Mononuclear cell (primary cell): ENCODE measurements around the gene USF1. TPM values are rescaled to one million over a fixed set of nuclear protein-coding genes. Genes with fewer than 3 reads are reported as not detected.
A peak's percentile ranks its signal among the peaks of the same experiment; 100 is the strongest.

Source experiments
- H3K27me3 ChIP-seq: 2 replicates; pipeline ENCODE4 v1.6.0; 2011; ENCODE audit warnings: low read length, control low read depth; ENCODE audit not compliant: insufficient read depth
- H3K4me1 ChIP-seq: 2 replicates; pipeline ENCODE4 v1.5.1; 2011; ENCODE audit warnings: mild to moderate bottlenecking, low read length, control low read depth; ENCODE audit not compliant: insufficient read depth
- H3K4me3 ChIP-seq: 2 replicates; pipeline ENCODE4 v1.5.1; 2011; ENCODE audit warnings: mild to moderate bottlenecking, low read length, moderate library complexity
- H3K9me3 ChIP-seq: 2 replicates; pipeline ENCODE4 v1.5.1; 2011; ENCODE audit warnings: low read depth, mild to moderate bottlenecking, control low read depth, low read length
- total RNA-seq: library from RNA; depleted of rRNA; stranded (reverse); fragments of >200 nt; gene quantifications from one replicate; pipeline ENCODE4 v1.2.3, GENCODE V29; 2012

Gene USF1
- total RNA-seq, 1 donor = 86.8 TPM

DNA sequence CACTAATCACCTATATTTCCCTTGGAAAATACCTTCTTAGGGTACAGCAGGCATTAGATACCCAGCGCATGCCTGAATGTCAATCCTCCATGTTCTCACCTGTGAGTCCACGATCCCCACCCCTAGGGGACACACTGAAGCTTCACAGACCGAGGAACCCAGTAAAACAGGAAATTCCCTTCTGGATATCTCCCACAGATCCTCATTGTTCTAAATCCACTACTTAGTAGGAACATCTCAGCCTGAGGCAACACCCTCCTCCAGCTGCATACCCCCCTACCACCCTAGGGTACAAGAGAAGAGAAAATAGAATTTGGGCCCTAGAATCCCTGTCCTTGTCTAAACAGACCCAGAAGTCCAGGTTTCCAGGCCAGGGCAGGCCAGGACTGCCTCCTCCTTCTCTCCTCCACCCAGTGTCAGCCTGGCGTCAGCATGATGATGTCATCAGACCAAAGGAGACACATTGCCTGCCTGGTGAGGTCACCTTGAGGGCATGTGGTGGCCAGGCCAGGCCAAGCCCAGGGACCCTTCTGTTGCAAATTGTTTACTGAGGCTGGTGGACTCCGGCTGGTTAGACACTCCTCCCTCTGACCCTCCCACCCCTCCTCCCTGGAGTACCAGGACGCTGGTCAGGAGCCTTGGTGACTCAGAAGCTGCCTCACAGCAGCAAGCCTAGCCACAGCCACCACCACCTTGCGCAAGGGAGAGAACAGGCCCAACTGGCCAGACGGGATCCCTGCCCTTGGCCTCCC is 37.4 kb upstream of the USF1 start:
- H3K4me1 ChIP-seq = peaks cover 42% of the 10 kb centered on the region
- no peak overlapping the region for H3K4me3 ChIP-seq
- H3K9me3 ChIP-seq = no peaks in the 10 kb centered on the region
- H3K27me3 ChIP-seq = no peaks in the 10 kb centered on the region

DNA sequence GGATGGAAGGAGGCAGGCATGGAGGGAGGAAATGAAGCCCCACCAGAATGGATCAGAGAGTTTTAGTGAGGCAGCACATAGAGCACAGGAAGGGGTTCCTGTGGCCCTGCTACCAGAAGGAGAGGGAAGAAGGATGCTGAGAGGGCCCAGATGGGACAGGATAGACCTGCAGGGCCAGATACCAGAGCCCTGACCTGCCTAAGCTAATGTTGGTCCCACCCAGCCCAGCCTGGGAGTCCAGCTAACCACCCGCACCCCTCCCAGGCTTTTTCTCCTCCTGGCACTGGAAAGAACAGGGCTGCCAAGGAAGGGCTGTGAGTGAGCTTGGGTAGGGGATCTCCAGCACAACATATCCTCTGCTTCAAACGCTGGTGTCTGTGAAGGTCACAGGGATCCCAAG is 36.7 kb upstream of the USF1 start:
- H3K4me3 ChIP-seq = no peak overlapping the region
- H3K9me3 ChIP-seq = no peaks in the 10 kb centered on the region
- peaks cover 40% of the 10 kb centered on the region for H3K4me1 ChIP-seq
- H3K27me3 ChIP-seq = no peaks in the 10 kb centered on the region

DNA sequence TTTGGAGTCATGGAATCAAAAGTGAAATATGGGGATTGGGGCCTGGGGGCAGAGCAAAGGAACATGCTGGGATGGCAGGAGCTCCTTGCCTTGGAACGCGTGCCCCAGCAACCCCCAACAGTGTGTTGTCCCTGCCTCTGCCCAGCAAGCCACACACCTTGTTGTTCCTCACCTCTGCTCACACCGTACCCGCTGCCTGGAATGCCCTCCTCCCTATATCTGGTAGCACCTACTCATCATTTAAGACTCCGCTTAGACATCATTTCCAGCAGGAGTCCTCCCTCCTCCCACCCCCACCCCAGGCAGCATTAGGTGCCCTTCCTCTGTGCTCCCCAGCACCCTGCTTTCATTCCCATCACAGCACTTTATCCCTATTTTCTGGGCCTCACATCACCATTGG is 35.7 kb upstream of the USF1 start:
- H3K4me1 ChIP-seq = peaks cover 40% of the 10 kb centered on the region
- no peaks in the 10 kb centered on the region for H3K9me3 ChIP-seq
- H3K27me3 ChIP-seq = no peaks in the 10 kb centered on the region
- no peak overlapping the region for H3K4me3 ChIP-seq

DNA sequence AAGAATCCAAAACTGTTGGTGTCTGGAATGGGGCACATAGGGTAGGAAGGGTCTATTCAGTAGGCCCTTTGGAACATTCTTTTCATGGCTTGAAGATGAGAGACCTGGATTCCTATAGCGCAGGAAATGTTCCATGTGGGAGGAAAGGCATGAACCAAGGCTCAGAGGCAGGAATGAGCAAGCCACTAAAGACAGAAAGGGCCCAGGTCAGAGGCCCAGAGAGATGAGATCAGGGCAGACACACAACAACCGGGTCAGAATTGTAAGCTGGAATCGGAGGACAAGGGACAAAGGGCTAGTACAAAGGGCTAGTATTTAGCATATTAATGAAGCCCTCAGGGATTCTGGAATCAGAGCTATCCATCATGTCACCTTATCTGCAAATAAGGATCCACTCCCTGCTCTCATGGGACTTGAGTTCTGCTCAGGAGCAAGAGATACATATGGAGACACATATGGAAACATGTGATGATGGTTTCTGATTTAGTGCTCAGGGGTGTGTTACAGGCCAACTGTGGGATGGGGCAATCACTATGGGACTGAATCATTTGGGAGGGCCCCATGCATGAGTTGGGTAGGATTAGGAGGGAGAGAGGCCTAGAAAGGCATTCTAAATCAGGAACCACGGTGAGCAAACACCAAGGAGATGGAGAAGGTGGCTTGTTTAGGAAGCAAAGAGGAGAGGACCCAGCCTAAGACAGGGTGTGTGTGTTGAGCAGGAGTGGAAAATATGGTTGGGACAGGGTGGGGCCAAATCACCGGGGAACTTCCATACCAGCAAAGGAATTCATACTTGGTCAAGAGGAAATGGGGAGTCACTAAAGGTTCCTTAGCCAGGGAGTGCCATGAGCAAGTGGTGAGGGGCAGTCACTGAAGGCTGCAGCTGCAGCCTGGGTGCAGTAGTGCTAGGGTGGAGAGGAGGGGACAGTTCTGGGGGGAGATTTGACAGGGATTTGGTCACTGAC is 34.9 kb upstream of the USF1 start:
- Histone ChIP-seq H3K9me3 (no peaks in the 10 kb centered on the region), H3K27me3 (no peaks in the 10 kb centered on the region), H3K4me3 (no peak overlapping the region), H3K4me1 (peaks cover 40% of the 10 kb centered on the region)

DNA sequence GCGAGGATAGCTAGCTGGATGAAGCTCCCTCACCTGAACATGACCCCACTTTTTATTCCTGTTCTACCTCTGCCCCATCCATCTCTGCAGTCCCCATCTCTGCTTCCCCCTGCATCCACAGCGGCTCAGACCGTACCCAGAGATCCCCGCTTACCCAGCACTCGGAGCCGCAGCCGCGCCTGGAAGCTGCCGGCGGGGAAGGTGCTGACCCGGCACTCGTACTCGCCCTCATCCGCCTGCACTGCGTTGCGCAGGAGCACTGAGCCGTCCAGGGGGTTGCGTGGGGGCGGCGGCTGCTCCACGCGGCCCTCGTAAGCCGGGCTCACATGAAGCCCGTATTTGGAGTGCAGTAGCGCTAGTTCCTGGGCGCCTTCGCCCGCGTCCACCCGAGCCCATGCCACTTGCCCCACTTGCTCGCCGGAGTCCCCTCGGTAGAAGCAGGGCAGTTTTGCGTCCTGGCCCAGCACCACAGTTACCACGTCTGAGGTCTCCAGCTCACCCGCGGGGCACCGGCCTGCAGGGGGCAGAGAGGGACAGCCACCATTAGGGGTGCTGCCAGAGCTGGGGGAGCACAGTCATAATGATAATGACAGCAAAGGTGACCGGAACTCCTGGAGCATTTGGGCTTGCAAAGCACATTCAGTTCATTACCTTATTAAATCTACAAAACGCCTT is 33.8 kb upstream of the USF1 start:
- Histone ChIP-seq H3K9me3 (no peaks in the 10 kb centered on the region), H3K4me1 (peaks cover 40% of the 10 kb centered on the region), H3K27me3 (no peaks in the 10 kb centered on the region), H3K4me3 (no peak overlapping the region)

DNA sequence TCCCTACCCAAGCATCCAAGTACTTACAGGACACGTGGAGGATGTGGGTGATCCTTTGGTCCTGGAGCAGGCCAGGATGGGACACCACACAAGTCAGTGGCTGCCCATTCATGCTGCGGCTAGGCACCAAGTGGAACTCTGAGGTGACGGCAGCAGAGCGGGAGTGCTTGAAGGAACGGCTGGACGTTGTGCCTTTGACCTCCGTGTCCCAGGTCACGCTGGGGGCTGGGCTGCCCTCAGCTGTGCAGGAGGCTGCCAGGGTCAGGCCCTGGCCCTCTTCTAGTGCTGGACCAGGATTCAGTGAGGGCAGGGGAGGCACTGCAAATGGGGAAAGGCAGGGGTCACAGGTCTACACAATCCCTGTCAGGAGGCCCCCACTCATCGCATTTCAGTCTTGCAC is 31.6 kb upstream of the USF1 start:
- peaks cover 19% of the 10 kb centered on the region for H3K4me1 ChIP-seq

DNA sequence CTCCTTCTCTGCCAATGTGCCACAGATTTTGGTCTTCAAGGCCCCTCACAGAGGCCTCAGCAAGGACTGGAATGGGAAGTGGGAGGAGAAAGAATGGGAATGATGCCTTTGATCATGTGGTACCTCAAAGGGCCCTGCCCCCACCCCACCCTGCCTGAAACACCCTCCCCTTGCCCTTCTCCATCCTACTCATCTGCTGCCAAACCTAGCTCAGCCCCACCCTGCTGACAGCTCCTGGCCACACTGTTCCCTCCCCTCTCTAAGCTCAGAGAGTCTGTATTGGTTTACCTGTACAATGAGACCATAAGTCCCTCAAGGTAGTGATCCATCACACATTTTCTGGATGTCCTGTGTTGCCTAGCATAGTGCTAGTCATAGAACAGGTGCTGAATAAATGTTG is 30.6 kb upstream of the USF1 start:
- H3K4me3 ChIP-seq = no peak overlapping the region
- no peaks in the 10 kb centered on the region for H3K27me3 ChIP-seq
- peaks cover 23% of the 10 kb centered on the region for H3K4me1 ChIP-seq
- H3K9me3 ChIP-seq = no peaks in the 10 kb centered on the region

More for the DNA sequence above, 31.6 kb upstream of the USF1 start:
- H3K27me3 ChIP-seq = no peaks in the 10 kb centered on the region
- H3K9me3 ChIP-seq = no peaks in the 10 kb centered on the region
- no peak overlapping the region for H3K4me3 ChIP-seq

DNA sequence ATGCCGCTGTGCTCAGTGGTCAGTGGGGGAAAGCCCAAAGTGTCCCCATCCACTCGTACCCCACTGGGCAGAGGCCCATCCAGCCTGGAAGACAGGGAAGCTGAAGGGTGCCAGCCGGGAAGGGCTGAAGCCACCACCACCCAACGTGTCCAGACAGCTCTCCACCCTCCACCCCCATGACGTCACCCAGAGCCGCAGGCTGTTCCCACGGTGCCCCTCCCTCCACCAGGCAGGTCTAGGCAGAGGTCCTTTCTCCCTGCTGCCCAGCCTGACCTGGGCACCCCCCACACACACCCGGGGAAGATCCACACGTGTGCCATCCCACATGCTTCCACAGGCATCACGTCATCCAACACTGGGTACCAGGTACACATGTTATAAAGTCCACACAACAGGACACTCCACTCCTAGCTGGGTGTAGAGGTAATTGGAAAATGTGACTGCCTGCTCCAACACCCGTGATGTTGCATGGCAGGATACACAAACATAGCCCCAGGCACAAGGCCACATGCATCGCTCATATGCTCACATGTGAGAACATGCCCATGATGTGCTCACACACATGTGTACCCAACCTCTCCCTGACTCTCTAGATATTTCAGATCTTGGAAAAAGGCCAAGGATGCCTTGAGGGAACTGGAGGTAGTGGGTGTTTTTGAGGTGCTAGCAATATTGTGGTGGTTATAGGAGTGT is 29.0 kb upstream of the USF1 start:
- Histone ChIP-seq H3K4me1 (peaks cover 24% of the 10 kb centered on the region), H3K4me3 (no peak overlapping the region), H3K27me3 (no peaks in the 10 kb centered on the region), H3K9me3 (no peaks in the 10 kb centered on the region)

DNA sequence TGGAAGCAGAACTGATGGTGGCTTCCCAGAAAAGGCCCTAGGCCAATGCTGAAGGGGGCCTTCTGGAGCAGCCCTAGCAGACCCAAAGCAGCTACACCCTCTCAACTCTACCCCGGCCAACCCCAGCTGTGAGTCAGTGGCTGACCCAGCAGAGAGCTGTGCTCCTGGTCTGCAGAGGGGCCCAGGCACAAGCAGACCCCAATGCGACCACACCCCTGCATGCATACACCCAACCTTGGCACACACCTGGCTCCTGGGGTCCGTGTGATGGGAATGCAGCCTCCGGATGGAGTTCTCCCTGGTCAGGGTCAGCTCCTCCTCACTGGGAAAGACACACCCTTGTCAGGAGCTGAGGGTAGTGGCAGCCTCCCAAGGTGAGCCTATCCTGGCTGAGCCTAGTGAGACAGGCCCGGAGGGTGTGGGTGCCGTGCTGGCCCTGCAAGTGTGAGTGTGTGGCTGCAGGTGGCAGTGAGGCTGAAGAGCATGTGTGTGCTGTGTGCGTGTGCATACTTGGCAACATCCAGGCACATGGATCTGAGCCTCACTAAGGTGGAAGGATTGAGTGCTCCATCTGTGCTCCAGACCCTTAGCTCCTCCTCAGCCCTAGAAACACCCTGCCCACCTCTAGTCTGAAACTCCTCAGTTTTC is 27.8 kb upstream of the USF1 start:
- Histone ChIP-seq H3K4me3 (no peak overlapping the region), H3K27me3 (no peaks in the 10 kb centered on the region), H3K9me3 (no peaks in the 10 kb centered on the region), H3K4me1 (peaks cover 24% of the 10 kb centered on the region)

DNA sequence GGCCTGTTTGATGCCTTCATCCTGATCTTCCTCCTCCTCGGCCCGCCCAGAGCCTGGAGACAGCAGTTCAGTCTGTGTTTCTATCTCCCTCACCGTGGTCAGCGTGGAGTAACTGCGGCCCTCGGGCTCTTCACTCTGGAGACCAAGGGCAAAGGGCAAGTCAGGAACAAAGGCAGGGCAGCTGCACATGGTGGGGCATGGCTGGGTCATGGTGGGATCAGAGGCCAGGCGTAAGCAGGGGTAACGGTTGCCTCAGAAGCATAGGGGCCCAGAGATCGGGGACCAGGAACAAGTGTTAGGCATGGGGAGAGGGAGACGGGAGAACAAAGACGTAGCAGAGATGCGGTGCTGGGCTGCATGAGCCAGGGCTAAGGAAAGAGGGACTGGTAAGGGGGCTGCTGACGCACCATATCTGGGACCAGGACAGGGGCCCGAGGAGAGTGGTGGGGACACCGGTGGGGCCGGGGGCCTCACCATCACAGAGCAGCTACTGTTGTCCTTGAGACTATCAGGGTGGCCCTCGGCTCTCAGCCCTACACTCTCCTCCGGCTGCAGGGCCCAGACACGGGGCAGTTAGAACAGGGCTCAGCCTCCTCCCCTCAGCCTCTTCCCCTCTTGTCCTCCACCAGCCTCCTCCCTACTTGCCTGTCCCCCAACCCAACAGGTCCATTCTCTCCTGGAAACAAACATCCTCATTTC is 27.1 kb upstream of the USF1 start:
- no peaks in the 10 kb centered on the region for H3K9me3 ChIP-seq
- no peaks in the 10 kb centered on the region for H3K27me3 ChIP-seq
- no peak overlapping the region for H3K4me3 ChIP-seq
- H3K4me1 ChIP-seq = peaks cover 27% of the 10 kb centered on the region

DNA sequence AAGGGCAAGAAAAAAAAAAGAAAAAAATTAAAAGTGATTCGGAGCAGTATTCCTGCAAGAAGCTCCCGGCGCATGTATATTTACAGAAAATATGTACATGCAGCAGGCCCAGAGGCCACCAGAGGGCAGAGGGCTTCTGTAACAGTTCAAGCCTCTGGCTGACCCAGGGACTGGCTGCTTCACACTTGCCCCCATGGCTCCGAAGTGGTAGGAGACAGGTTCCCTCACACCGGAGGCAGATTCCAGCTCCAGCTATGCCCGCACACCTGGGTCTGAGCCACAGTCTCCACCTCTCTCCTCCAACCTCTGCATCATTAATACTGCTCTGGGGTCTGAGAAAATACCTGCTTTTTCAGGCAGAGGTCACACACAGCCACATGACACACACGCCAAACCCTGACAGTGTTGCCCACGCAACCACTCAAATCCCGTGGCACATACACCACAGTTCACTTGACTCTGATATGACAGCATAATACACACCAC is 26.2 kb upstream of the USF1 start:
- Histone ChIP-seq H3K4me3 (no peak overlapping the region), H3K4me1 (peaks cover 36% of the 10 kb centered on the region), H3K27me3 (no peaks in the 10 kb centered on the region), H3K9me3 (no peaks in the 10 kb centered on the region)

DNA sequence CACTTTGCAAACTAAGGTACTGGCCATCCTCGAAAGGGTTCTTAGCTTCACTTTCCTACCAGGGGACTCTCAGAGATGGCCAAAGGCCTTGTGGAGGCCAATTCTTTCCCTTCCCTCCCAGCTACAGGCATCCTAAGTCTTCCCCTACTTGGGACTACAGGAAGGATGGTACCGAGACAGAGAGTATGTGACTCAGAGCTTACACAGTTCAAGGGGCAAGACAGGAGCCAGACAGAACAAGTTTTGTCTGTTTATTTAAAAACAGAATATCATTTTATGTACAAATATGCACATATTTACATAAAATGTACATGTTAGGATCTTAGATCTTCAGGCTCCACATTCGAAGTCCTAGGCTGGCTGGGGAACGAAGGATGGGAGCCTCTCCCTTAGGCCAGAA is 25.0 kb upstream of the USF1 start:
- Histone ChIP-seq H3K9me3 (no peaks in the 10 kb centered on the region), H3K4me1 (peaks cover 48% of the 10 kb centered on the region), H3K4me3 (no peak overlapping the region), H3K27me3 (no peaks in the 10 kb centered on the region)

DNA sequence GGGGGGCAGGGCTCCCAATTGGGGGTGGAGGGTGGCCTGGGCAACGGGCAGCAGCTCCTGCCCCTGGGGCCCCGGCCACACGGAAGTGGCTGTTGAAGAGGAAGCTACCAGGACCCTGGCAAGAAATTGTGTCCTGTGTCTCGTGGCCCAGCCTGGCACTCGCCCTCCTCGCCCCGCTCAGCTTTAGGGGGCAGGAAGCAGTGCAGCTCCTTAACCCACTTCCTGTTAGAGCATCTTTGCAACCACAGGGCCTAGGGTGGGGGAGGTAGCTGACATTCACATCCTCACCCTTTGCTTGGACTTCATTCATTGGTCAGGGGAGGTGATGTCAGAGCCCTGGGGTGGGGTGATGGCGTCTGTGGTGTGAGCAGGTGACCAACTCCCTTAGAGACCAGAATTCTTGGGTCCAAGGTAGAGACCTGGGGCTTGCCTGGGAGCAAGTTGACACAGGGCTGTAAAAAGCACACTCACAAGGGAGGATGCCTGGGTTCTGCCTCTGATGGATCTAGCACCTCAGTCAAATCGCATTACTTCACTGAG is 24.0 kb upstream of the USF1 start, which contains the start of gene ARHGAP30:
TSS of gene ARHGAP30 (minus strand) at position 161 of the 540 bp plus-strand sequence. CDS start 267 bp downstream, outside the sequence.
- Histone ChIP-seq H3K4me3 (peak within 1 kb of the TSS; percentile 94), H3K4me1 (peaks cover 57% of the 10 kb centered on the region), H3K9me3 (no peaks in the 10 kb centered on the region), H3K27me3 (no peaks in the 10 kb centered on the region)
